Stimulated activated CD4-positive, alpha-beta T cell treated with anti-CD3 and anti-CD28 coated beads, Interleukin-2, amount 100 ng/mL, for 24 hours (primary cell): Measurements from ENCODE around the gene KCNIP3.
"Not testable (repeated sequence)": the region's sequence is repeated elsewhere in the genome, so short reads cannot be mapped to it uniquely, and the experiment has no call there.

ENCODE experiments used
- DNase-seq, 2 donors: peaks; one replicate each; pipeline ENCODE4 v3.0.0-alpha.2; 2020

Gene KCNIP3

GRCh38 chr2:95296880-95297487 lies at the start of gene KCNIP3:
Gene KCNIP3 (plus strand): TSS chr2:95297347. CDS start chr2:95297439, 92 bp downstream.
- no peak for DNase-seq

DNA sequence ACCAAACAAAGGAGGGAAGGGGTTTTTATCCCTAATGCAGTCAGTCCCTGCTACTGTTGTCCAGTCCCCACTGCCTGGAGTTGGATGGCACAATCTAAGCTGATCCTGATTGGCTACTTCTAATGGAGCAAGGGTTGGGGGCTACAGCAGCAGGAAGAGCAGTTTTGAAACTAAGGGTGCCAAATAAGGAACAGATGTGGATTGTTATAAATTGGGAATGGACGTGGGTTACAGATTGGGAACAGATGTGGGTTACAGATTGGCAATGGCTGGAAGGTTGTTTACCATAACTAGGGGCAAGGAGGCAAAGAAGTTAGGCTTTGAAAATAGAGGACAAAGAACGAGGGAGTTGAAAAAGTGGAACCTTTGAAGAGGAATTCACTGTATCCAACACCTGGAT lies 38.9 kb upstream of the KCNIP3 start:
- DNase-seq = no peak

GRCh38 chr2:95260028-95261023 lies 36.8 kb upstream of the KCNIP3 start:
- no peak for DNase-seq

- DNase-seq = no peak
These were observed 35.5 kb upstream of the KCNIP3 start for GRCh38 chr2:95261602-95262001.

GRCh38 chr2:95262896-95263542 lies 34.1 kb upstream of the KCNIP3 start:
- DNase-seq = no peak

- DNase-seq = no peak
These were observed 32.5 kb upstream of the KCNIP3 start for GRCh38 chr2:95264624-95265023.

GRCh38 chr2:95265182-95265581 lies 32.0 kb upstream of the KCNIP3 start:
- DNase-seq = no peak

DNA sequence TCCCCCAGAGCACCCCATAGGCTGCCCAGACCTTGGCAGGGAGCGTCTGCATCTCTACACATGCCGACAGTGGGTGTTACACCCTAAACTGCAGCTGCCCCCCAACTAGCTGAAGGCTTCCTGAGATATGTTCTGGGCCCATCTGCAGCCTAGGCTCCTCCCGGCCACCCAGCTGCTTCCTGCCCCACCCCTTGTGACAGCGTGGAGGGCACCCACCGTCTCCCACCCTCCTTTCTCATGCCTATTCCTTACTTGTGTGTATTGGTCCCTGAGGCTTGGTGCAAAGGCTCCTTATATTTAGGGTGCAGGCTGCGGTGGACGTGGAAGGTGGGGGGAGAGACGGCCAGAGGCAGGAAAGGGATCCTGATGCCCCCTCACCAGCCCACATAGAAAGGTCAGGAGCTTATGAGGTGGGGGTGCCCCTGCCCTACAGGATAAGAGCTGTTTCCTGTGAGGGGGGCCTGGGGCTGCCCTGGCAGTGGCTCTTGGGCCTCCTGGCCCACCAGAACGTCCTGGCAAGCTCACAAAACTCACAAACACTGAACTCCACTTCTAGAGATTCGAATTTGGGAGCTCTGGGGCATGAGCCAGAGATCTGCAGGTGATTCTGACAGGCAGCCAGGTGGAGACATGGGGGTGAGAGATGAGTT lies 30.2 kb upstream of the KCNIP3 start:
- DNase-seq = no peak

- no peak for DNase-seq
These were observed 29.5 kb upstream of the KCNIP3 start for GRCh38 chr2:95267458-95268210.

GRCh38 chr2:95268211-95269035 lies 28.7 kb upstream of the KCNIP3 start:
- DNase-seq = no peak

- no peak for DNase-seq
These were observed 28.0 kb upstream of the KCNIP3 start for GRCh38 chr2:95269036-95269680.

DNA sequence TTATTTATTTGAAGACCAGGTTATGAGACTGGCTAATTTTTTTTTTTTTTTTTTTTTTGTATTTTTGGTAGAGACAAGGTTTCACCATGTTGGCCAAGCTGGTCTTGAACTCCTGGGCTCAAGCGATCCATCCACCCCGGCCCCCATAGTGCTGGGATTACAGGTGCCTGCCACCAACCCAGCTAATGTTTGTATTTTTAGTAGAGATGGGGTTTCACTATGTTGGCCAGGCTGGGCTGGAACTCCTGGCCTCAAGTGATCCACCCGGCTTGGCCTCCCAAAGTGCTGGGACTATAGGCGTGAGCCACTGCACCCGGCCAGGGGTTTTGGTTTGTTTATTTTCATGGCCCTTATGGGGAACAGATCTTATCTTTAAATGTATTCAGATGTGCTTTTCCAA lies 27.4 kb upstream of the KCNIP3 start:
- DNase-seq = not testable (repeated sequence)

GRCh38 chr2:95270541-95271081 lies 26.5 kb upstream of the KCNIP3 start:
- peak in 1 of 2 donors; percentile 9 for DNase-seq

GRCh38 chr2:95271381-95271971 lies 25.7 kb upstream of the KCNIP3 start:
- DNase-seq = peak in 1 of 2 donors; percentile 9

GRCh38 chr2:95272299-95272751 lies 24.8 kb upstream of the KCNIP3 start:
- peak in 1 of 2 donors; percentile 4 for DNase-seq

DNA sequence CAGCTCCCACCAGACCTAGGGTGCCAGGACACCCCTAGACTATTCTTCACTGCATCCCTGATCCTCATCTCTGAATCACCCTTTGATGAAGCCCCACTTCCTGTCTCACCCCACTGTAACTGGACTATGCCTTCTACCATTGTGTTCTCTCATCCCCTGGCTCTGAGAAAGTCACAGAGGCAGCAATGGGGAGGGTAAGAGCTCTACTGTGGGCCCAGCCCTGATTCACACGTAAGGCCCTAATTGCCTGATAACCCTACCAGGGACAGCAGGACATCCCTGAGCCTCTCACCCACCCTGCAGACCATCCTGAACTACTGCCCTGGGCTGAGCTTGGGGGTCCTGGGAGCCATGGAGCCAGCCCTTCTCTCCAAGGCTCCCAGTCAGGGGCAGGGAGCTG lies 24.4 kb upstream of the KCNIP3 start:
- DNase-seq = no peak

DNA sequence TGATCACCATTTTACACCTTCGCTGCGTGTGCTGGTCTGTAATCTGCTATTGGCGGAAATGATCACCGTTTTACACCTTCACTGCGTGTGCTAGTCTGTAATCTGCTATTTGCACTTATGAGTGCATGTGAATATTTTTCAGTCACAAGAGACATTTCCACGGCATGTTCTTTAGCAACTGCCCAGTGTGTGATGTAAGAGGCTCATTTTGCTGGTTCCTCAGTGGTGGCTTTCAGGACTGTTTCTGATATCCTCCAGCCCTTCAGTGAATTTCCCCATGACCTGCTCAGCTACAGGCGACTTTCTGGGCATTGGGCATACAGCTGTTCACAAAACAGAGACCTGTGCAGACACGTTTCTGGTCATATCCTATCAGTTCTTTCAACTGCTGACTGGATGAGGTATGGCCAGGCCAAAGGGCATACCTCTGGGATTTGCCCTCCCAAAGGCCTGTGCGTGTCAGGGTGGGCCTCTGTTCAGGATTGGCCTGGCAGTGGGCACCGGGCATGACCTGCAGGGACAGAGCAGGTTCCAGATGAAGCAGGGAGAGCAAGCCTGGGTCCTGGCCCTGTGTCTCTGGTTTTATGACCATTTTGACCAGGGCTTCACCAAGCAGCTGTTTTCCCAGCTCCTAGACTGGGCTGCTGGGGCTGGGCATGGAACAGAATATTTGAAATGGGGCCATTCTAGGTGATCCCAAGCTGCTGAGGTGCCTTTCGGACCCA lies 23.4 kb upstream of the KCNIP3 start:
- no peak for DNase-seq

DNA sequence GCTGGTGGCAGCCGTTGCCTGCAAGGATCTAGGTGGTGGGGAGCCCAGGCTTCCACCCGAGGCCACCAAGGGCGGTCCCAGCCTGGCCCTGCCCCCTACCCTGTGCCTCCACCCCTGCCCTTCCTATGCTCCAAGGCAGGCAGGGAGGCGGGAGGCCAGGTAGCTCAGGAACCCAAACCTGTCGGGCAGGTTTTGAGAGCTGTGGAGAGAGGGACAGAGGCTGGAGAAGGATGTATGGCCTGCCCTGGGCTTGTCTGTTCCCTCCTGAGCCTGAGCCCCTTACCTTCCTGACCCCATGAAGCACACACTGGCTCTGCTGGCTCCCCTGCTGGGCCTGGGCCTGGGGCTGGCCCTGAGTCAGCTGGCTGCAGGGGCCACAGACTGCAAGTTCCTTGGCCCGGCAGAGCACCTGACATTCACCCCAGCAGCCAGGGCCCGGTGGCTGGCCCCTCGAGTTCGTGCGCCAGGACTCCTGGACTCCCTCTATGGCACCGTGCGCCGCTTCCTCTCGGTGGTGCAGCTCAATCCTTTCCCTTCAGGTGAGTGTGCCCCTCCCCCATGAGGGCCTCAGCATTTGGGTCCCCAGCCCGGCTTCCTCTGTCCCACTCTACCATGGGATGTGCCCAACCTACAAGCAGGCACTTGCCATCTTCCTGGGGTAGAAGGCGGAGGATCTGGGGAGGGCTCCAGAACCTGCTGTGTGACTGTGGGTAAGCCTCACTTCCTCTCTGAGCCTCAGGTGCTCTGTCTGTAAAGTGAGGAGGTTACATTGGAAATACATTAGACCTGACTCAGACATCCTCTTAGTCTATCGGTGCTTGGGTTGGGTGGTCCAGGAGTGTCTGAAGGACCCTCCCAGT lies 22.6 kb upstream of the KCNIP3 start, which contains the start of gene PROM2:
Gene PROM2 (plus strand): TSS at position 159 of the 860 bp plus-strand sequence. CDS start 137 bp downstream, at position 296.
- no peak for DNase-seq
